Fibroblast of skin of left quadriceps (primary cell): ENCODE data around the gene CERS3.

ENCODE experiments used
- DNase-seq, 2 experiments: peaks; one replicate each; pipeline ENCODE4 v3.0.0-alpha.2; 2013; ENCODE audit warnings: low read depth in 2 of 2

The CERS3 gene

GRCh38 chr15:100383302-100384107 is 145.2 kb downstream of the CERS3 start:
- DNase-seq, result no peak

GRCh38 chr15:100373942-100374341 is 154.8 kb downstream of the CERS3 start:
- no peak for DNase-seq

DNA sequence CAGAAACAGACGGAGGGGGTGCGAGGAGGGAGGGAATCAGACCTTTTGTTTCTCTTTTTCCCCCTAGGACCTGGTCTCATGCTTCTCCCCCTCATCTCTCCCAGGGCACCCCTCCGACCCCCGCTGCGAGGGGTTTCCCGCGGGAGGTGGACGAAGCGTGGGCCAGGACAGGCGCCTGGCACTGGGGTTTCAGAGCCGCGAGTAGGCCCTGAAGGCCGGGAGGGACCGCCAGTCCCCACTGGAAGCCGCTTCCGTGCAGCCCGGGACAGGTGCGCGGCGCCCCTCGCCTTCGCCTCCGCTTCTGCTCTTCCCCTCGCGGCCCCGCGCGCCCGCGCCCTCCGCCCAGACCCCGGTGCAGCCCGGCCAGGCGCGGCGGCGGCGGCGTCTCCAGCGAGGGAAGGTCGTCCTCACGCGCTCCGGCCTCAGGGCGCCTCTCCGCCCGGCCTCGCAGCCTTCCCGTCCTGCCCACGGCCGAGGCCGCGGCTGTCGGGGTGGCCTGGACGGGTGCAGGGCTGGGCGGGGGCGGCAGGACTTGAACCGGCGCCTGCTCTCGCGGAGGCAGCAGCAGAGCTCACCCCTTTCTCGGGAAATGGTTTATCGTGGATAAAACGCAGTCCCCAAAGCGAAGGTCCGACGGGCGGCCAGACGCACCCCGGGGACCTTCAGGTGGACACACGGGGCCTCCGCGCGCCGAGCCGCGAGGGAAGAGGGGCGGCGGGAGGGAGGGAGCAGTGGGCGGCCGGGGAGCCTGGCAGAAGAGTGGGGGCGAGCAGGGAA is 155.4 kb downstream of the CERS3 start:
- no peak for DNase-seq

- DNase-seq, result no peak
Observed at GRCh38 chr15:100372739-100373119, 156.0 kb downstream of the CERS3 start.

DNA sequence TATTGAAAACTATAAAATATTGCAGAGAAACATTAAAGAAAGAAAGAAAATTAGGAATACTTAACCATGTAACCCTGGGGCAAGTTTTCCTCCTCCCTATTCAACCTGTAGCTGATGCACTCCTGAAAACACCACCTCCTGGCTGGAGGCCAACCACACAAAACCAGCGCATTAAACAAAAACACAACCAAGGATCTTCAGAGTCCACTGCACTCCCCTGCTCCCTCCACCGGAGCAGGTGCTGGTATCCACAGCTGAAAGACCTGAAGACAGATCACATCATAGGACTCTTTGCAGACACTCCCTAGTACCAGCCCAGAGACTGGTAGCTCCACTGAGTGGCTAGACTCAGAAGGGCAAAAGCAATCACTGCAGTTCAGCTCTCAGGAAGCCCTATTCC is 173.4 kb downstream of the CERS3 start:
- DNase-seq, result no peak

- no peak for DNase-seq
Observed at GRCh38 chr15:100353449-100353848, 175.3 kb downstream of the CERS3 start.

DNA sequence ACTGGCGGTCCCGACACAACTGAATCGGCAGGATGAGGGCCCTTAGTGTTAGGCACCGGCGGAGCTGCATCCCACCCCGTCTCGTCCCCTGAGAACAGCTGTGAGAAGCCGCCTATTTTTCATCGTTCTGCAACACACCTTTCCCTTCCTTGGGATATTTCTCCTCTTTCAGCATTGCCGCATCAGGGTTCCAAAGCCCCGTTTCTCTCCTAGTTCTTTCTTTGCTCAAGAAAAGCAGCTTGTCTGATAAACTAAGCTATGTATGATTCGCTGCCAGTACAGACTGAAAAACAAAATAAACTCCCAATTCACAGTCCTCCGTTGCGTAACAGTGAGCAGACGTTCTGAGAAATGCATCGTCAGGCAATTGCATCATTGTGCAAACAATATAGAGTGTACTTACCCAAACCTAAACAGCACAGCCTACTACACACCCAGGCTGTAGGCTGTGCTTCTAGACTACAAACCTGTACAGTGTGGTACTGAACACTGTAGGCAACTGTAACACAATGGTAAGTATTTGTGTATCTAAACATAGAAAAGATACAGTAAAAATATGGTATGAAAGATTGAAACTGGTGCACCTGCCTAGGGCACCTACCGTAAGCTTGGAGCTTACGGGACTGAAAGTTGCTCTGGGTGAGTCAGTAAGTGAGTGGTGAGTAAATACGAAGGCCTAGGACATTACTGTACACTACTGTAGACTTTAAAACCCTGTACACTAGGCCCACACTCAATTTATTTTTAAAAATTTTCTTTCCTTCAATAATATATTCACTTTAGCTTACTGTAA is 178.1 kb downstream of the CERS3 start:
- DNase-seq, result peak; percentile 28 to 46
